Measurements from ENCODE around the gene SEC23B. TPM values are rescaled to one million over a fixed set of nuclear protein-coding genes. Genes with fewer than 3 reads are reported as not detected.

Gene SEC23B
- total and polyA plus RNA-seq, 2 of the 4 experiments (the other 2 are of a cell fraction): 51.5 to 78.9 TPM

DNA sequence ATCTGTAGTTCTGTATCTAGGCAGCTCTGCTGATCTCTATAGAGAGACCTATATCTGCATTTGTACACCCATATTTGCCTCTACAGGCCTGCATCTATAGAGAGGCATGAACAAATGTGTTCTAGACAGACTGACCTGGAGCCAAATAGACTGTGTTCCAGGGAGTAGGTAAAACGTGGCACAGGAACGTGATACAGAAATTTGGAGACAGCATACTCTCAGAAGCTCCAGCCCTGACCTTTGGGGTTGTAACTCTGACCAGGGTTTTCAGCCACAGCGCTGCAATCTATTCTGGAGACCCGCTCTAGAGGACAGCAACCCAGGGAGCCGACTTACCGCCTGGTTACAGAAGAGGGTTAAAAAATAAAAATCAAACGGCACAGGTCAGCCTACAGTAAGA is 11.7 kb upstream of the SEC23B start:
- H4K5ac ChIP-seq (ENCODE audit: low read depth, low read length): no peak overlapping the region
- peaks cover 2% of the 10 kb centered on the region; the same call in 1 of the 2 replicates for H3K4me1 ChIP-seq (ENCODE audit: control insufficient read depth, insufficient read depth, low read length)
- H3K14ac ChIP-seq (replicated peaks; ENCODE audit: low read depth, low read length): 0 out of 2 replicates have a peak overlapping the region, but pooled peaks have one; percentile 23
- TF ChIP-seq CHD1 (IDR thresholded peaks at IDR 0.05; ENCODE audit: low read depth, low read length) (no peak), SMC3 (IDR thresholded peaks at IDR 0.05; ENCODE audit: low read depth, low read length) (no peak), FOS (IDR thresholded peaks at IDR 0.05; ENCODE audit: low read depth, low read length) (no peak), POLR2A (IDR thresholded peaks at IDR 0.05; ENCODE audit: low read depth, low read length) (no peak), MAFK (IDR thresholded peaks at IDR 0.05; ENCODE audit: low read depth, low read length) (no peak), CEBPB (IDR thresholded peaks at IDR 0.05; ENCODE audit: low read depth, low read length) (no peak)
- TF ChIP-seq, protein P1, sequence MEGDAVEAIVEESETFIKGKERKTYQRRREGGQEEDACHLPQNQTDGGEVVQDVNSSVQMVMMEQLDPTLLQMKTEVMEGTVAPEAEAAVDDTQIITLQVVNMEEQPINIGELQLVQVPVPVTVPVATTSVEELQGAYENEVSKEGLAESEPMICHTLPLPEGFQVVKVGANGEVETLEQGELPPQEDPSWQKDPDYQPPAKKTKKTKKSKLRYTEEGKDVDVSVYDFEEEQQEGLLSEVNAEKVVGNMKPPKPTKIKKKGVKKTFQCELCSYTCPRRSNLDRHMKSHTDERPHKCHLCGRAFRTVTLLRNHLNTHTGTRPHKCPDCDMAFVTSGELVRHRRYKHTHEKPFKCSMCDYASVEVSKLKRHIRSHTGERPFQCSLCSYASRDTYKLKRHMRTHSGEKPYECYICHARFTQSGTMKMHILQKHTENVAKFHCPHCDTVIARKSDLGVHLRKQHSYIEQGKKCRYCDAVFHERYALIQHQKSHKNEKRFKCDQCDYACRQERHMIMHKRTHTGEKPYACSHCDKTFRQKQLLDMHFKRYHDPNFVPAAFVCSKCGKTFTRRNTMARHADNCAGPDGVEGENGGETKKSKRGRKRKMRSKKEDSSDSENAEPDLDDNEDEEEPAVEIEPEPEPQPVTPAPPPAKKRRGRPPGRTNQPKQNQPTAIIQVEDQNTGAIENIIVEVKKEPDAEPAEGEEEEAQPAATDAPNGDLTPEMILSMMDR (conservative IDR thresholded peaks at IDR 0.05; ENCODE audit: low read depth, low read length): no peak
- no peak overlapping the region for H3K27ac ChIP-seq (ENCODE audit: insufficient read depth, low read length)
- H3K9me3 ChIP-seq (ENCODE audit: control insufficient read depth, insufficient read depth, low read length): no peaks in the 10 kb centered on the region
- H3K23ac ChIP-seq (ENCODE audit: low read depth, low read length): peak overlapping the region; percentile 60; the same call in 1 of the 2 replicates
- no peak overlapping the region for H2BK15ac ChIP-seq (ENCODE audit: low read depth, low read length)
- H4K20me1 ChIP-seq (ENCODE audit: insufficient read depth, low read length): no peaks in the 10 kb centered on the region
- H2AK5ac ChIP-seq (ENCODE audit: low read depth, low read length): no peak overlapping the region
- H2BK5ac ChIP-seq (ENCODE audit: low read depth, low read length, poor library complexity, severe bottlenecking): no peak overlapping the region
- peak; percentile 4 for ATAC-seq (ENCODE audit: low read depth)
- intact Hi-C loops (cut with micrococcal nuclease) (no loop called here), in situ Hi-C loops (cut with MboI; ENCODE audit: low sequenced_read_pairs) (no loop called here), dilution Hi-C loops (cut with HindIII; ENCODE audit: low sequenced_read_pairs, unreplicated experiment) (no loop called here)
- H3K4me2 ChIP-seq (ENCODE audit: low read depth, low read length): peak overlapping the region; percentile 80
- peaks cover 11% of the 10 kb centered on the region in 2 experiments for H3K79me1 ChIP-seq (ENCODE audit: low read depth in 1 of 2, low read length in 2 of 2)
- peak overlapping the region; percentile 16 for H2AK9ac ChIP-seq (replicated peaks; ENCODE audit: low read depth, low read length, poor library complexity)
- no peaks in the 10 kb centered on the region for H3K9me1 ChIP-seq (ENCODE audit: insufficient read depth, low read length)
- BruUV-seq (replicated peaks): no TSS peak
- peak overlapping the region; percentile 86 for H2AFZ ChIP-seq (replicated peaks; ENCODE audit: low read length, poor library complexity)
- H3K9ac ChIP-seq (ENCODE audit: low read depth, low read length): peak overlapping the region; percentile 62
- POLR2A ChIA-PET (ENCODE audit: unreplicated experiment): no interaction called here
- peak overlapping the region; percentile 24; the same call in 1 of the 2 replicates for H3K56ac ChIP-seq (ENCODE audit: extremely low read depth, insufficient read depth, low read length)
- H4K91ac ChIP-seq (ENCODE audit: insufficient read depth, low read depth, low read length): no peak overlapping the region
- CTCF ChIA-PET: interaction anchor here (1.3 kb wide), 1 partner anchor 10 kb away, joined by 3 read pairs; no protein-coding TSS in a partner anchor
- peaks cover 4% of the 10 kb centered on the region for H3K36me3 ChIP-seq (ENCODE audit: control insufficient read depth, insufficient read depth, low read length)
- H3K4ac ChIP-seq (ENCODE audit: low read depth, low read length): no peak overlapping the region
- H2BK20ac ChIP-seq (ENCODE audit: low read depth, low read length): no peak overlapping the region
- H4K8ac ChIP-seq (ENCODE audit: low read depth in 2 of 2, low read length in 2 of 2): peak overlapping the region in 1 of 2 experiments; percentile 43; a peak in 1 of 4 replicates
- 38% methylated on average over 2 of the region's 7 CpGs; no CpG with 5 or more reads in 1 of the 2 experiments for WGBS, 2 experiments (ENCODE audit: extremely low coverage in 2 of 2, insufficient read length in 1 of 2)
- no peaks in the 10 kb centered on the region for H3K27me3 ChIP-seq (ENCODE audit: control insufficient read depth, insufficient read depth, low read length)
- H2BK120ac ChIP-seq (ENCODE audit: low read depth, low read length): no peak overlapping the region
- DNase-seq: no peak
- H3K18ac ChIP-seq (ENCODE audit: low read depth, low read length): no peak overlapping the region
- H3K4me3 ChIP-seq (ENCODE audit: insufficient read depth, low read depth, low read length): peak overlapping the region; percentile 92

All from IMR-90 (cell line).